ENCODE data around the gene CTIF.

CTIF gene

GRCh38 chr18:48667276-48668254 lies 128.7 kb downstream of the CTIF start:
- H3K4me3 ChIP-seq (ENCODE audit: low read depth, low read length) = no peak overlapping the region
- no peak for DNase-seq (ENCODE audit: low read depth)
- peak; percentile 35 for TF ChIP-seq CTCF (IDR thresholded peaks at IDR 0.05; ENCODE audit: insufficient read depth, low read depth, low read length, missing control alignments)

GRCh38 chr18:48668466-48669179 lies 129.8 kb downstream of the CTIF start:
- no peak for DNase-seq (ENCODE audit: low read depth)
- TF ChIP-seq CTCF (IDR thresholded peaks at IDR 0.05; ENCODE audit: insufficient read depth, low read depth, low read length, missing control alignments) = no peak
- no peak overlapping the region for H3K4me3 ChIP-seq (ENCODE audit: low read depth, low read length)

GRCh38 chr18:48669180-48669675 lies 130.4 kb downstream of the CTIF start:
- no peak for TF ChIP-seq CTCF (IDR thresholded peaks at IDR 0.05; ENCODE audit: insufficient read depth, low read depth, low read length, missing control alignments)
- no peak for DNase-seq (ENCODE audit: low read depth)
- no peak overlapping the region for H3K4me3 ChIP-seq (ENCODE audit: low read depth, low read length)

GRCh38 chr18:48669991-48670750 lies 131.3 kb downstream of the CTIF start:
- no peak for TF ChIP-seq CTCF (IDR thresholded peaks at IDR 0.05; ENCODE audit: insufficient read depth, low read depth, low read length, missing control alignments)
- no peak overlapping the region for H3K4me3 ChIP-seq (ENCODE audit: low read depth, low read length)
- no peak for DNase-seq (ENCODE audit: low read depth)

- no peak for TF ChIP-seq CTCF (IDR thresholded peaks at IDR 0.05; ENCODE audit: insufficient read depth, low read depth, low read length, missing control alignments)
- no peak overlapping the region for H3K4me3 ChIP-seq (ENCODE audit: low read depth, low read length)
- no peak for DNase-seq (ENCODE audit: low read depth)
Measured at GRCh38 chr18:48670751-48671560, 132.1 kb downstream of the CTIF start.

- no peak for TF ChIP-seq CTCF (IDR thresholded peaks at IDR 0.05; ENCODE audit: insufficient read depth, low read depth, low read length, missing control alignments)
- DNase-seq (ENCODE audit: low read depth) = no peak
Measured at GRCh38 chr18:48671561-48671945, 132.7 kb downstream of the CTIF start.

More at GRCh38 chr18:48671561-48671945, 132.7 kb downstream of the CTIF start:
- H3K4me3 ChIP-seq (ENCODE audit: low read depth, low read length) = no peak overlapping the region
